ENCODE results near the gene MAGI2. TPM values are rescaled to one million over a fixed set of nuclear protein-coding genes. Genes with fewer than 3 reads are reported as not detected.

The MAGI2 gene
- total RNA-seq, 1 experiment from 2014 or later, result 0.22 TPM

- H3K36me3 ChIP-seq (ENCODE audit: control insufficient read depth in 1 of 2, insufficient read depth in 2 of 2, low read length in 2 of 2), result no peaks in the 10 kb centered on the region
- no peak overlapping the region for H3K4me3 ChIP-seq (replicated peaks in 1 of 2; ENCODE audit: low read depth in 1 of 2, low read length in 2 of 2)
- H3K9ac ChIP-seq (ENCODE audit: low read length), result no peak overlapping the region
- ATAC-seq (no peak), DNase-seq (ENCODE audit: low read depth, low spot score) (no peak)
- H3K4me1 ChIP-seq (ENCODE audit: control insufficient read depth in 1 of 2, insufficient read depth in 2 of 2, low read length in 2 of 2), result no peaks in the 10 kb centered on the region
- H3K79me2 ChIP-seq (ENCODE audit: insufficient read depth, low read length), result no peaks in the 10 kb centered on the region
- ChIA-PET POLR2A (no interaction called here), CTCF (no interaction called here), RAD21 (ENCODE audit: low non-redundant PET in 1 of 2, low total read pairs in 2 of 2, uncharacterized antibody in 2 of 2, unreplicated experiment in 2 of 2) (no interaction called here)
- H3K4me2 ChIP-seq (ENCODE audit: low read length), result no peak overlapping the region
- H2AFZ ChIP-seq (ENCODE audit: low read depth, low read length, poor library complexity, severe bottlenecking), result no peak overlapping the region
- no peaks in the 10 kb centered on the region; the same call in 1 of the 2 replicates for H4K20me1 ChIP-seq (ENCODE audit: insufficient read depth)
- intact Hi-C loops (cut with micrococcal nuclease), result no loop called here
- no peak overlapping the region for H3K27ac ChIP-seq (ENCODE audit: low read depth, low read length)
- BruUV-seq (replicated peaks), result no TSS peak
- no peaks in the 10 kb centered on the region for H3K9me3 ChIP-seq (ENCODE audit: control insufficient read depth in 1 of 2, insufficient read depth in 1 of 2, low read depth in 1 of 2, low read length in 2 of 2)
- TF ChIP-seq SIN3A (IDR thresholded peaks at IDR 0.05; ENCODE audit: low read depth) (no peak), ZFX (IDR thresholded peaks at IDR 0.05) (no peak), ATF3 (IDR thresholded peaks at IDR 0.05) (no peak), ELF1 (IDR thresholded peaks at IDR 0.05; ENCODE audit: borderline replicate concordance, low read depth) (no peak), ZNF274 (IDR thresholded peaks at IDR 0.05; ENCODE audit: low read depth, low read length) (no peak), CTCF (IDR thresholded peaks at IDR 0.05 in 2 of 3, conservative IDR thresholded peaks at IDR 0.05 in 1 of 3; ENCODE audit: borderline replicate concordance in 1 of 3, insufficient read depth in 1 of 3, low read depth in 2 of 3, low read length in 2 of 3) (no peak)
- peaks cover 24% of the 10 kb centered on the region; the same call in 1 of the 2 replicates for H3K27me3 ChIP-seq (ENCODE audit: insufficient read depth, low read length)
- no peaks in the 10 kb centered on the region for H3K9me2 ChIP-seq (ENCODE audit: insufficient read depth)
Measured at GRCh38 chr7:78327718-78328117, 1125.7 kb downstream of the MAGI2 start.

- no peak for ATAC-seq
- Histone ChIP-seq H3K4me2 (ENCODE audit: low read length) (no peak overlapping the region), H3K79me2 (ENCODE audit: insufficient read depth, low read length) (no peaks in the 10 kb centered on the region), H3K9me3 (ENCODE audit: control insufficient read depth in 1 of 2, insufficient read depth in 1 of 2, low read depth in 1 of 2, low read length in 2 of 2) (no peaks in the 10 kb centered on the region), H3K4me1 (ENCODE audit: control insufficient read depth in 1 of 2, insufficient read depth in 2 of 2, low read length in 2 of 2) (no peaks in the 10 kb centered on the region), H2AFZ (ENCODE audit: low read depth, low read length, poor library complexity, severe bottlenecking) (no peak overlapping the region), H4K20me1 (ENCODE audit: insufficient read depth) (no peaks in the 10 kb centered on the region; the same call in 1 of the 2 replicates), H3K9ac (ENCODE audit: low read length) (no peak overlapping the region), H3K4me3 (replicated peaks in 1 of 2; ENCODE audit: low read depth in 1 of 2, low read length in 2 of 2) (no peak overlapping the region), H3K27ac (ENCODE audit: low read depth, low read length) (no peak overlapping the region), H3K36me3 (ENCODE audit: control insufficient read depth in 1 of 2, insufficient read depth in 2 of 2, low read length in 2 of 2) (no peaks in the 10 kb centered on the region), H3K9me2 (ENCODE audit: insufficient read depth) (no peaks in the 10 kb centered on the region), H3K27me3 (ENCODE audit: insufficient read depth, low read length) (peaks cover 24% of the 10 kb centered on the region; the same call in 1 of the 2 replicates)
- no peak for DNase-seq (ENCODE audit: low read depth, low spot score)
- CTCF ChIA-PET, result no interaction called here
- TF ChIP-seq EZH2 (IDR thresholded peaks at IDR 0.05), result no peak
- no peak for TF ChIP-seq ZBTB33 (IDR thresholded peaks at IDR 0.05; ENCODE audit: extremely low read depth, insufficient replicate concordance, low read length)
- TF ChIP-seq REST (IDR thresholded peaks at IDR 0.05; ENCODE audit: low read depth), result no peak
- no peak for TF ChIP-seq POLR2A (IDR thresholded peaks at IDR 0.05; ENCODE audit: borderline replicate concordance, extremely low read depth, insufficient read depth, insufficient read length)
- BruUV-seq (replicated peaks), result no TSS peak
- RAD21 ChIA-PET (ENCODE audit: low non-redundant PET in 1 of 2, low total read pairs in 2 of 2, uncharacterized antibody in 2 of 2, unreplicated experiment in 2 of 2), result no interaction called here
- intact Hi-C loops (cut with micrococcal nuclease), result no loop called here
- POLR2A ChIA-PET, result no interaction called here
Measured at GRCh38 chr7:78326876-78327275, 1126.6 kb downstream of the MAGI2 start.
